GF-D8 (cell line): ENCODE results near the gene LEMD2.

Experiments used
- DNase-seq: peaks from one replicate; lab custom pipeline; 2025; lab: John Stamatoyannopoulos, UW

LEMD2 gene

DNA sequence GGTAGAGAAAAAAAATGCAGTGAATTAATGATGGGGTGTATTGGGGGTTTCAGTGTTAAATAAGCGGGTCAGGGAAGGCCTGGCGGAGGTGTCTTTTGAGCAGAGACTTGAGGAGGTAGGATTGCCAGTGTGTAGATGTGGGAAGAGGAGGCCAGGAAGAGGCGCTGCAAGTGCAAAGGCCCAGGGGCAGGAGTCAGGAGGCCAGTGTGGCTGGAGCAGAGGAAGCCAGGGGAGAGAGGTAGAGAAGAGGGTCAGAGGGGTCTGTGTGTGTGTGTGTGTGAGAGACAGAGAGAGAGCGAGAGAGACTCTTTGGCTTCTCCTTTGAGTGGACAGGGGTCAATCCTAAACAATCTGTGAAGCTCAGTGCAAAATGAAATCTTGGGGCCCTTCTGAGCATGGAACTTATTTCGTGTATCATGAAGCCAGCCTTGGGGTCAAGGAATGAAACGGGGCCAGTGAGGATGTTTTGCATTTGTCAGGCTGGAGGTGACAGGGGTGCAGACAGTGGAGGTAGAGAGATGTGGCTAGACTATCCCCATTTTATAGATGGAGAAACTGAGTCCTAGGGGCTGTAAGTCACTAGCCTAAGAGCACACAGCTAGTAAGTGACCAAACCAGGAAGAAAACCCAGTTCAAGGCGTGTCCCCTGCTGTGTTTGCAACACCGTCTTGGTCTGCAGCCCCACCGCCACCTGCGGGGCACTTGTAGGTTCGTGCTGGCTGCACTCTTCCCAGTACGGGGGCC is 32.5 kb downstream of the LEMD2 start:
- no peak for DNase-seq

DNA sequence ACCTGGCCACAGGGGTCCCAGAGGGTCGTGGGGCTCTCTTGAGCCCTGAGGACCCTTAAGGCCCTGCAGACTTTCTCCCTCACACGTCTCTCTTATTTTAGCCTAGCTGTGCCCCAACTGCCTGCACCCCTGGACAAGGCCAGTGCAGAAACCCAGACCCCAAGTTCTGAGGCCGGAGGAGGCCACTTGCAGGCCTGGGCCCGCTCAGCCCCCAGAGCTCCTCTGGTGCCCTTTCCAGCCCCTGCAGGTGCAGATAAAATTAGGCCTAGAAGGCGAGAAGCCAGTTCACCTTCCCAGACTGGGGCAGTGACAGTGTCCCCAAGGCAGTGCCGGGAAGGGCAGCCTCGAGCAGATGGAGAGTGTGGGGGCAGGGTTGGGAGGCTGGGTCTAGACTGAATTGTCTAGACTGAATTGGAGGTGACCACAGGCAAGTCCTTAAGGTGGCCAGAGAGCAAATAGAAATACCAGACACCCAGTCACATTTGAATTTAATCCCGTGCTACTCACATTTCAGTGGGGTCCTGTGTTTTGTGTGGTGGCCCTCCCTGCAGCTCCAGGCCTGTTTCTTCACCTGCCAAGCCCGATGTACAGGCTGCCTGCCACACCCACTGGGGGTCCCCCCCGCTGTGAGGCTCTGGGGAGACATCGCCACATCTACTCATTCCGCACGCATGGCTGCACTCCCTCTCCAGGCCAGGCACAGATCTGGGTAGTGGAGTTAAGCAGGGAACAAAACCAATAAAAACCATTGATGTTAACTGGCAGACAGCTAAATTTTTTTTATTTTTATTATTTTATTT is 33.7 kb downstream of the LEMD2 start:
- no peak for DNase-seq

DNA sequence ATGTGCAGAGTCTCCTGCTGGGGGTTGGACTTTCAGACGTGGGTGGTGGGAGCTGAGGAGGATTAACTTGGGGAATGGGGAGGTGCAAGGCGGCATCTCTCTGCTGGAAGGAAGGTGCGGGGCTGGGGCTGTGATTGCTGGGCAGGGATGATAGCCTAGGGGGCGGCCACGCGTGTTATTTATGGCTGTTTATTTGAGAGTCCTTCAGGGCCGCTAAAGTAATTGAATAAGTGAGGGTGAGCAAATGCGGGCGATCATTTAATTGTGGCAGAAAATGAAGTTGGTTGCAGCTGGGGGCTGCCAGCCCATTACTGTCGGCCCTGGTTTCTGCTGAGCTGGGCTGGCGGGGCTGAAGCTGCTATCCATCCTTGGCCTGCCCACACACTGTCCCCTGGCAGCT is 34.7 kb downstream of the LEMD2 start:
- DNase-seq, result no peak

DNA sequence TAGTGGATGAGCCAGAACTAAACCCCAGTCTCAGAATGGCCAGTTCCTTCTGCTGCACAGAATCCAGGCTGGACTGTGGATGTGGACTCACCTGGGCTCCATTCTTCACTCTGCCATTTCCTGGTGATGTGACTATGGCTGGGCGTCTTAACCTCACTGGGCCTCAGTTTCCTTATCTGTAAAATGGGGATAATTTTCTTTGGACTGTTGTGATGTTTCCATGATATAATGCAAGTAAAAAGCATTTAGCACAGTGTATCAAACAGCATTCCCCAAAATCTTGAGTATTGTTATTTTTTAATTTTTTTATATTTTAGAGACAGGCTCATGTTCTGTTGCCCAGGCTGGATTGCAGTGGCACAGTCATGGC is 36.3 kb downstream of the LEMD2 start:
- no peak for DNase-seq

DNA sequence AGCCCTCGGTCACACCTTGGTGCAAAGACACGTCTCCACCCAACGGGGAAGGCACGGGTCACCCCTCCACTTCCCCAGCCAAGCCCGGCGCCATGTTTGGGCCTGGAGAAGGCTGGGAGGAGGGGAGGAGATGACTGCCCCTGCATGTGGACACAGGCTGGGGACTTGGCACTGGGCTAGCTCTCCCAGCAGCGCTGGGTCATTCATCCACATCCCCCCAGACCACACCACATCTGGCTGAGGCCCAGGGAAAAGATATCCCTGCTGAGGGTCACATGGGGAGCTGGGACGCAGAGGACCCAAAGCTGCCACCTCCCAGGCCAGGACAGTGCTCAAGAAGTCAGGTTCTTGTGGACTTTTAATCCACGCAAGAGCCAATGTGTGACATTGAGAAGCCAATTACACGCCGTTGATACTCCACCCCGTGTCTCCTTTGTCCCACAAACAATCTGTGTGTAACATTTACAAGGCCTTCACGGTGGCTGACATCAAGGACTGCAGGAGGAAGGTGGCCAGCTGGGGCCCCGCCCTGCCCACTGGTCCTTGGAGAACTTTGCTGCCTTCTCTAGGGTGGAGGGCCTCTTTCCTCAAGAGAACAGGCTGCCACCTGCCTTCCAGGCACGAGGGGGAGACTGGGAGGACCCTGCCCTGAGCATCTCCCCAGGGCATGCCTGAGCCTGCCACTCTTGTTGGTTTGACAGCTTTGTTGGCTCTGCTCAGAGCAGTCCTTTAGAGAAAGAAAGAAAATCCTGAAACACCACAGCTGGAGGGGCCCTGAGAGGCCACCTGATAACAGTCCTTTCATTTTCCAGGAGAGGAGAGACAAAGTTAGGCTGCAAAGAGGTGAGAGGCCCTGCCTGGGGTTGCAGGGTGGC is 36.9 kb downstream of the LEMD2 start:
- no peak for DNase-seq

DNA sequence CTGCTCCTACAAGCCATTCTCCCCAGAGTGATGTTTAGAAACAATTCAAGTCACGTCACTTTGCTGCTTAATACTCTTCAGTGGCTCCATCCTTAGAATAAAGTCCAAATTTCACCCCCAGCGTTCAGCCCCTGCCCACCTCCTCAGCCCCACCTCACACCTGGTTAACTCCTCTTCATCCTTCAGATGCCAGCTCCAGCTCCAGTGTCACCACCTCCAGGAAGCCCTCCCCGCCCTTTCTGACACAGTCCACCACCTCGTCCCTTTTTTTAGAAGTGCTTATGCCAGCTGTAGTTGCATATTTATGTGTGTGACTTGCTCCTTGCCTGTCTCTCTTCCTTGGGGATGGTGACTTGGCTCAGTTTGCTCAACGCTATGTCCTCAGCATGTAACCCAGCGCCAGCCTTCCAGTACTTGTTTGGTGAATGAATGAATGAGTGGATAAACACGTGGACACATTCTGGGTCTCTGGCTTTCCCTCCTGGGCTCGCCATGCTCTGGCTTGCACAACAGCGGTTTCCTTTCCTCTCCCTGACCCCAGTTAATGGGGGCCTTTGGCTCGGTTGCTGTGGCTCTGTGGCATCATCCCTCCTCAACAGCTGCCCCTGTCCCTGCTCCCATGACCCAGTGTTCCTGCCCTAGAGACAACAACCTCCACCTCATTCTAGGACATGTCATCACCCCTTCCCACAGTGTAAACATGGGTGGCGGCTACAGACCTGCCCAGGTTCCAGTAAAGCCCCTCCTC is 38.5 kb downstream of the LEMD2 start:
- no peak for DNase-seq

DNA sequence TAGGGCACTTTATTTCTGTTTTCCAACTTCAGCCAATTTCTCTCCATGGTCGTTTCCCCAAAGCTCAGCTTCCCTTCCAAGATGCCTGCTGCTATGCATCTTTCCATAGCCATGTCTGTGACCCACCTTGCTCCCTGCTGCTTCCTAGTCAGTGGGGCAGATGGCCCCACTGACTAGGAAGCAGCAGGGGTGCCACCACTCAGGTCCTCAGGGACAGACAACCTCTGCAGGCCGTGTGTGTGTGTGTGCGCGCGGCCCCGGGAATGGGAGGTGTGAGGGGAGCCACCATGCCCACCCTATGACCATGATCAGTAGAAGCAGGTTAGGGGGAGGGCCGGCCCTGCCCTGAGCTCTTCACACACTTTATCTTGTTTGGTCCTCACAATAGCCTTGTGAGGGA is 39.5 kb downstream of the LEMD2 start:
- no peak for DNase-seq

DNA sequence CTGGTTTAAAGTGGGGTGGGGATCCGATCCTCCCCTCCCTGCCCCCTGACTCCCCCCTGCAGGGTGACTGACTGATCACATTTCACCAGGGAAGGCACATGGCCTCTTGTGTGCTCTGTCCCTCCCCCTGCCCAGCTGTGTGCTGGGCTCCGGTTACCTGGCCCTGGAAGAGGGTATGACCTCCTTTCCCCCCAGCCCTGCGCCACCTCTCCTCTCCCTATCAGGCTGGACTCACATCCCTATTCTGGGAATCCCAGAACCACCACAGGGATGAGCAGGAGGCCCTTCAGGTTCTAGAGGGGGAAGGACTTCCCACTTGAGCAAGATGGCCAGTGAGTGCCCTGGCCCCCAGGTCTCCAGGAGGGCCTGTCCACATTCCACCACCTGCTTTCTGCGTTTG is 40.1 kb downstream of the LEMD2 start:
- DNase-seq, result no peak

DNA sequence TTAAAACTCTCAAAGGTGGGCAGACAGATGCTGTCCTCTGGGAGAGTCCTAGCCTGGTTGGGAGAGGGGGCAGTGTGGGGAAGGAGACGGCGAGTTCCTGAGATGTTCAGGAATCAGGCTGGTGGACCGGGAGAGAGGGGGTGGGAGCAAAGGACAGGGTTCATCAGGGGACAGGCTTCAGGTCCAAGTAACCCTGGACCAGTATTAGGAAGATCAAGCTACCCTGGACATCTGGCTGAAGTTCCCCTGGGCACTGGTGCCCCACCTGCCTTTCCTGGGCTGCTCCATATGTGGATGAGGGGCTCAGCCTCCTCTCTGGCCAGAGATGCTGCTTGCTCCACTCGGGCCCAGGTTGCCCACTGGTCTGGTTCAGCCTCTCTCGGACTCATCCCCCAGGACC is 41.1 kb downstream of the LEMD2 start:
- no peak for DNase-seq

DNA sequence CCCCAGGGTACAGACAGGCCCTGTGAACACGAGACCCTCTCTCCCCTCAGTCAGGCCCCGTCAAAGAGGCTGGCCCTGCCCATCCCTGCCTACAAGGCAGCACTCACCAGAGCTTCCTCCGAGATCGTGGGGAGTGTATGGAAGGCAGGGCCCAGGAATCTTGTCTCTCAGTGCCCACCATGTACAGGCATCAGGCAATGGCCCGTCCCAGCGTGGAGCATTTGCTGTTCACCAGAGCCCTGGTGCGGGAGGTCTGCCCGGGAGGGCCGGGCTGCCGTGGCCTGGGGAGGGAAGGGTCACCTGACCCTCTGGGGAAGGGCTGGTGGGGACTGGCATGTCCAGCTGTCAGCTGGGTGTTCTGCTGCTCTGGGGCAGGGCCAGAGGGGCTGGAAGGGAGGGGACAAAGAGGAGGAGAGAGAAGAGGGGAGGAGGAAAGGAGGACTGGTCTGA is 42.3 kb downstream of the LEMD2 start, which contains the start of gene IP6K3:
Gene IP6K3 (minus strand): TSS at position 255 of the 450 bp plus-strand sequence. CDS start 11,429 bp downstream, outside the sequence.
- DNase-seq, result no peak

DNA sequence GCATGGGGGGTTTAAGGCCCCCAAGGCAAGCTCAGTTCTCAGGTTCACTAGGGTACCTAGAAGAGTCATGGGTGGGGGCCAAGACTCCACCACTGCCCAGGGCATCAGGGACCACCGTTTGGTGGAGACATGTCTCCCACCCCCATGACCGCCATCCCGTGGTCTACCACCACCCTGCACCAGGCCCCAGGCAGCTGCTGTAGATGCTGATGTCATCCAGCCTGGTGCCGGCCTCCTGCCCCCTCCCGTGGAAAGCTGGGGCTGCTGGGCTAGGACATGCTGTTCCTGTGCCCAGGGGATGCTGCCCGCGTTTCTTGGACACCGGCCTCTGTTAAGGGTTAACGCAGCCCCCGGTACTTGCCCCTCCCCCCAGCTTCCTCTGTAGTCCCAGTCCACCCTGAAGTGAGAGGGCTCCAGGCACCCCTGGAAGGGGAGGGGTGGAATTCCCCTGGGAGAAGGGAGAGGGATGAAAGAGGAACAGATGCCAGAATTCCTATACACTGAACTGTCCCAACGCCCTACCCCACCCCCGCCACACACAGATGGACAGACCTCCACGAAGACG is 42.8 kb downstream of the LEMD2 start:
- no peak for DNase-seq

DNA sequence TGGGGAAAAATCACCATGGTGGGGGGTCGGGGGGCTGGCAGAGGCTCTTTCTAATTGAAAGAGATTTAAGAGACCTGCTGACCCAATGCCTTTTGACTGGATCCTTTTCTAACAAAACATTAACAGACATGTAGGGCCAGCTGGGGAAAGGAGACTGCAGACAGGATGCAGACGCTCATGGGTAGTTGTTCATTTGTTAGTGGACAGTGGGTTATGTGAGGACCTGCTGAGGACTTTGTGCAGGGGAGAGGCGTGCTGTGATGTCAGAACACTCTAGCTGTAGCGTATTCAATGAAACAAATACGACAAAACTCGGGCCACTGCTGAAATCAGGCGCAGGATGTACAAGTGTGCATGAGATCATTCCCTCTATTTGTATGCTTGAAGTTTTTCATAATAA is 43.4 kb downstream of the LEMD2 start:
- DNase-seq, result no peak

DNA sequence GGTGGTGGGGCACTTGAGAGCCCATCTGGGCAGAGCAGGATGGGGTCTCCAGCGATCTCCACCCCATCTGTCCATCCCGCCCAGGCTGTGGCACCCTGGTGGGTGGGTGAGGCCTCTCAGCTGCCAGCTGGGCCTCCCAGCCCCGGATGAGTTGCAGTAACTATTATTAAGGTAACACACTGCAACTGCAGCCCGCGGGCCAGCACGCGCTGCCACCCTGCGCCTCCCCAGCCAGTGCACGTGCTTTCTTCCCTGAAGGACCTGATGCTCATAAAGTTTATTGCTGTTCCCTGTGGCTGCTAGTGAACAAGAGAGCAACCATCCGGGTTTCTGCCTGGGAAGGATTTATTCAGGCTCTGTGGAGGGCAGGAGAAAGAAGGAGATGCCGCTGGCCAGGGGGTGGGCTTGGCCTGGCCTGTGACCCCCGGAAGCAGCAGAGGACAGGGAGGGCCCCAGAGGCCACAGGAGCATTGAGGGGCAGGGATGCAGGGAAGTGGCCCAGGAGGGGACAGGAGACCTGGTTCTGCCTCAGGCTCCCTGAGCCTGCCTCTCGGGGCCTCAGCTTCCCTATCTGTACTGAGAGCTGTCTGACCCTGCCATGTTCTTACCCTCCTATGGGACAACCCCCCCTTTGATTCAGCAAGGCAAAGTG is 43.9 kb downstream of the LEMD2 start:
- no peak for DNase-seq

DNA sequence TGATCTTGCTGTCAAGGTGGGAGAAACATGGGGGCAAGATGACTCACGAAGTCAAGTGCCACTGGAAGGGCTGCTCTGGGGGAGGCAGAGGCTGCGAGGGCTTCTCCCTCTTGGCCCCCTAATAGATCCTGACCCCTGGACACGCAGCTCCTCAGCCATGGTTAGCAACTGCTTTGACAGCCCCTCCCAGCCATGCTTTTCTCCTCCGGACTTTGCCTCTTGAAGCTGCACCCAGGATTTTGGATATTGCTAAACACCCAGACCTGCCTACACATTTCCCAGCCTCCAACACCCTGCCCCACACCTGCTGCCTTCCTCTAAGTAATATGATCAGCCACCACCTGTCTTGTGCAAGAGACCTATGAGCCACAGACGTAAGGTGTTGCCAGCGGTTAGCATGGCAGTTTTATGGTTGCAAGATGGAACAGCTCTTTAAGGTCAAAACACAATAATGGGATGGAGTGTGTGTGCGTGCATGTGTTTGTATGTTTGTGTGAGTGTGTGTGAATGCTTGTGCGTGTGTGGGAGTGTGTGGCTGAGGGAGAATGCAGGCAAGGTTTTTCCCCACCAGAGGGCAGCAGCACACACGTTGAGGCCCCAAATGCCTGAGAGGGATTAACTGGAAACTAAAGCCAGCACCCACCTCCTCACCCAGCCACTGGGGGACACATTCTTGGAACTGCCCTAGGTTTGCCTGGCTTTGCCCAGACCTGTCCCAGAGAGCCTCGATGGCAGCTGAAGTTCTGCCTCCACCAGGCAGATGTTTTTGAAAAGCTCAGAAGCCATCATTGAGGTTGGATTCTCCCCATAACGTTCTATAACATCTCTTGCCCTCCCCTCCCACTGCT is 44.7 kb downstream of the LEMD2 start:
- no peak for DNase-seq

DNA sequence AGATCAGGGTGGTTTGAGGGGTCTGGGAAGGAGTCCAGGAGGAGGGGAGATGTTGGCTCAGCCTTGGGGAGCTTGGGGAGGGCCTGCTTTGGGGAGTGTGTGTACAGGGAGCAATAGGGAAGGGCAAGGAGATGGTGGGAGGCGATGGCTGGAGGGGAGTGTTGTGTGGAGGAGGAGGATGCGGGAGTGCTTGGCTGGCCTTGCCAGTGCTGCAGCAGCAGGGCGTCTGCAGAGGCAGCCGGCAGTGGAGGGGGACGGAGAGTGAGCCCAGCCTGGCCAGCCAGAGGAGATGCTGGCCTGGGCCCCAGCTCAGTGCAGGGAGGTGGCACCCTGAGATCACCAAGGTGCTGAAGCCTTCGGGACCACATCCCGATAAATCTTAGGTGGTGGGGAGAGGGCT is 46.1 kb downstream of the LEMD2 start:
- DNase-seq, result no peak

DNA sequence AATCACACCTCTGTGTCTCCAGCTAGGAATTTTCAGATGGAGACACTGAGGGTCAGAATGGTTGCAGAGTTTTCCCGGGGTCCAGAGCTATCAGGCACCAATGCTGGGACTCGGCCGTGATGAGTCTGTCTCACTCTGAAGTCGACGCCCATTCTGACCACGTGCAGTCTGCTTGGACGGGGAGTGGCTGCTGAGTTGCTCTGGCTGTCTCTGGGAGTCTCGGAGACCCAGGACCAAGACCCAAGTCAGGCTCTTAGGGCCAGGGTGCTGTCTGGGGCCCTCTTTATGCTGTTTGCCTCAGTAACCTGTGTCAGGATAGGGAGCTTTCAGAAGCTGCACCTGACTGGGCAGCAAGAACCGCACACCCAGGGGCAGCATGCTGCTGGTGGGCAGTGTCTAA is 46.8 kb downstream of the LEMD2 start:
- no peak for DNase-seq

DNA sequence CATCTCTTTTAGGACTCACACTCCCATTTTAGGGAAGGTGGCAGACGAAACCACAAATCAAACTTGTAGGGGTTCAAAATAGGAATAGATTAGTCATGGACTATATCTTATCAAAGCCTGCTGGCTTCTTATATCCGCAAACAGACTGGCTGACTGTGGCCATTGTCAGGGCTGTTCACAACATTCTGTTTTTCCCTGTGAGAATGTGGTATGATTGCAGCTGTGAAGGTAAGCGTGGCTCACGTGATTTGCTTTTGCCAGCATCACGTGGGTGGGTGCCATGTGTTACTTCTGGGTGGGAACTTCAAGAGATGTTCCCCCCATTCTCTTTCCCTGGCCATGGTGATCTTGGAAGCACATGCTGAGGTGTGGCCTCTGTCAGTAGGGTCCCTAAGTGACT is 48.1 kb downstream of the LEMD2 start:
- DNase-seq, result no peak

DNA sequence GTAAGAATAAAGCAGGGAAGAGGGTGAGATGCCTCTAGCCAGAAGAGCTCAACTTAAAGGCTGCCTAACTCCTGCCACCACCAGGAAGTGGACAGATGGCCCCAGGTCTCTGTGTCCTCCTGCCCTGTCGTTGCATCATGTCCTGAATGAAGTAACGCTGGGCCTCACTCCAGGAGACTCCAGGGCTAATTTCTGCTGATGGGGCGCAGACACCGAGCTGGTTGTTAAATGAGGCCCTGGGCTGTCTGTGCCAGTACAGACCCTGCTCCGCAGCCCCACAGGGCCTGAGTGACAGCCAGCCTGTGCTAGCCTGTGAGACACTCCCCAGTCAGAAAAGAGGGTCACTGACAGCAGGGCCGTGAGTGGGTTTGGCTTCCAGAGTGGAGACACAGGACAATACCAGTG is 48.7 kb downstream of the LEMD2 start:
- DNase-seq, result no peak

DNA sequence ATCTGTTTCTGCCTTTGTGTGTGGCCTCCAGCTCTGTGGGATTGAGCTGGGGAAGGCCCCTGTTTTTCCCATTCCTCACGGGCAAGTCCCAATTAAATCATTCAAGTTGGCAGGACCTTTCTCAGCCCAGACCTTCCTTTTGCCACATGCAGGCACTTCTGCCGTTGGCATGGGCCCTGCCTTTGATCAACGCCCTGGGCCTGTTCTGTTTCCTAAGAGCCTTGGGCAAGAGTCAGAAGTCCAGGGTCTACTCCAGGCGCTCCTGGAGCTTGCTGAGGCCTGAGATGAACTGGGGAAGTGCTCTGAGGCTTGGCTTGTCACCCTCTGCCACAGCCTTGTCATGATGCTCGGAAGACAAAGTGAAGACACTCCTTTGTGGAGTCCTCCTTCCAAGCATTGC is 49.4 kb downstream of the LEMD2 start:
- DNase-seq, result no peak

DNA sequence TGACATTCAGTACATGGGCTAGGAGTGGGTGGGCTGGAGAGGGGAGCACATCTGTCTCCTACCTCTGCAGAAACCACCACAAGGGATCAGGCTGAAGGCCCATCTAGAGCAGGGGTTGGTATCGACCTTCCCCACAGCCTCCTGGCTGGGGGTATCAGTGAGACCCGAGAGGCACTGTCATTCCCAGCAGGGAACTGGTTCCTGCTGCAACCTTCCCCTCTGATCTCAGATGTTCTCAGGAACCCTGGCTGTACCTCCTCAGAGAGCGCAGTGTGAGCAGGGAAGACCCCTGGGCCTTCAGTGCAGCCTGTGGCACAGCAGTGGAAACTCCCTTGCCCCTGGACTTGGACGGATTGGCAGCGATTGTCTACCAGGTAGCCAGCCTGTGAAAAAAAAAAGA is 50.1 kb downstream of the LEMD2 start:
- DNase-seq, result no peak
